GM21360 (cell line): Measurements from ENCODE around the gene GVQW3.

ENCODE experiments used
- ATAC-seq: cut with Tn5 transposase; IDR thresholded peaks from one replicate; pipeline ENCODE4 v1.9.1; 2021; ENCODE audit warnings: mild to moderate bottlenecking, moderate library complexity; ENCODE audit not compliant: unreplicated experiment

GVQW3 gene

DNA sequence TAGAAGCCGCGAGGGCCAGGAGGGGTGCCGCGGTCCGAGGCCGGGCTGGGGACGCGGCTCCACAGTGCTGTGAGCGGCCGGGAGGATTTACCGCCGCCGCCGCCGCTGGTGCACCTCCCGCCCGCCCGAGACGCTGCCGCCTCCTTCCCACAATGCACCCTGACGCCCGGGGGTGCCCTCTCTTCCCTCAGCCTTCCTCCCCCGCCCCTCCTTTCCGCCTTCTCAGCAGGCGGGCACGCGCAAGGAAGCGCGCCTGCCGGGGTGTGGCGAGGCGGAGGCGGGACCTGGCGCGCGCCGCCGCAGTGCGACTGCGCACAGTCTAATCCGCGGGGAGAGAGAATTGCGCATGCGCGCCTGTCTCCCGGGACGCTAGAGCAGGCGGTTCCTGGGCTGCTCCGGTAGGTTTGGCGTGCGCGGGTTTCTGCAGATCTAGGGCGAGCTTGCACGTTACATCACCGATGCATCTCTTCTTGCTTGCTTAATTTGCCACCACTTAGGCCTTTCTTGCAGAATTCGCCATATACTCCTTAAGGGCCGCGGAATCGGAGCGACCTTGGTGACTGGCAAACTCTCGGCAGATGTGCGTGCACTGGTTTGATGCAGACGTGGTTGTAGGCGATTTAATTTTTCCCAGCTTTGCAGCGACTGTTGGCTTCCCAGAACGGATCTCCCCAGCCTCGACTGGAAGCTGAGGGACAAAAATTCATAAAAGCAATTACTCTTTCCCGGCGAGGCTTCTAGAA is at the start of gene GVQW3, which contains the start of gene THAP12:
GVQW3 (plus strand) TSS at position 347 of the 743 bp plus-strand sequence. CDS start 506 bp downstream, outside the sequence.
THAP12 (minus strand) TSS at position 156 of the 743 bp plus-strand sequence. CDS start 296 bp downstream, outside the sequence.
- peak; percentile 69 for ATAC-seq

DNA sequence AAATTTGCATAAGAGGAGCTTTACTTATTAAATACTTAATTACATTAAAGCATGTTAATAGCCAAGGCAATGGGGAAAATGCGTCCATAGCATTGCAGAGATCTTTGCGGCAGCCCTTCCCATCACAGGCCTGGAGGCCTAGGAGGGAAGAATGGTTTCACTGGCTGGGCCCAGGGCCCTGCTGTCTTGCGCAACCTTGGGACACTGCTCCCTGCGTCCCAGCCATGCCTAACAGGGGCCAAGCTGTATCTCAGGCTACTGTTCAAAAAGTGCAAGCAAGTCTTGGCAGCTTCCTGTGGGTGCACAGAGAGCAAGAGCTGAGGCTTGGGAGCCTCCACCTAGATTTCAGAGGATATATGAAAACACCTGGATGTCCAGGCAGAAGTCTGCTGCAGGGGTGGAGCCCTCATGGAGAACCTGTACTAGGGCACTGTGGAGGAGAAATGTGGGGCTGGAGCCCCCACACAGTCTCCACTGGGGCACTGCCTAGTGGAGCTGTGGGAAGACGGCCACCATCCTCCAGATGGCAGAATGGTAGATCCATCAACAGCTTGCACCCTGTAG is 46.2 kb upstream of the GVQW3 start:
- no peak for ATAC-seq

GRCh38 chr11:76335842-76336241 is 45.3 kb upstream of the GVQW3 start:
- no peak for ATAC-seq

DNA sequence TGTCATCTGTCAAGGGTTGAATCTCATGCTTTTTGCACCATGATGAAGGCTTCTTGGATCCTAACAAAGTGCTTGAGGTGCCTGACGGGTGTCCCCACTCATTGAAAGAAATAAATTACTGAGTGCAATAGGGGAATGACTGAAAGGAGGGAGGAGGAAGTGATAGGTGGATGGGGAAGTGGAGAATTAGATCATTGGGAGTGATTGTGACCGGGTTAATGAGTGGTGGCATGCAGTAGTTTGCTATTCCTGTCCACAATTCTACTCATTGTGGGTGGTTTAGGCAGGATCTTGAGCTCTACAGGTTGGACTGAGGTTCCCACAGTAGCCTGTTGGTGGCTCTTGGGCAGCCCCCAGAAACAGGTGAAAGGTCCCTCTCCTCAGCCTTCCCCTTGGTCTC is 44.5 kb upstream of the GVQW3 start:
- no peak for ATAC-seq

DNA sequence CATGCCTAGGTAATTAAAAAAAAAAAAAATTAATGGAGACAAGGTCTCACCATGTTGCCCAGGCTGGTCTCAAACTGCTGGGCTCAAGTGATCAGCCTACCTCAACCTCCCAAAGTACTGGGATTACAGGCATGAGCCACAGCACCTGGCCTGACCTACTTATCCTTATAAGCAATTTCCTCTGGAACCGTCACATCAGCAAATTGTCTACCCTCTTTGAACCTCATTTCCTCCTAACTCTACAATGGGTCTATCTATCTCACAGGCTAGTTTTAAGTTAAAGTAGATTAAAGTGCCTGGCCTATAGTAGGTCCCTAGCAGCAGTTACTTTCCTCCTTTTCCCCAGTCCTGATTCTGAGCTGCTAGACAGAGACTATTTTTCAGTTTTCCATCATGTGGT is 43.7 kb upstream of the GVQW3 start:
- no peak for ATAC-seq

DNA sequence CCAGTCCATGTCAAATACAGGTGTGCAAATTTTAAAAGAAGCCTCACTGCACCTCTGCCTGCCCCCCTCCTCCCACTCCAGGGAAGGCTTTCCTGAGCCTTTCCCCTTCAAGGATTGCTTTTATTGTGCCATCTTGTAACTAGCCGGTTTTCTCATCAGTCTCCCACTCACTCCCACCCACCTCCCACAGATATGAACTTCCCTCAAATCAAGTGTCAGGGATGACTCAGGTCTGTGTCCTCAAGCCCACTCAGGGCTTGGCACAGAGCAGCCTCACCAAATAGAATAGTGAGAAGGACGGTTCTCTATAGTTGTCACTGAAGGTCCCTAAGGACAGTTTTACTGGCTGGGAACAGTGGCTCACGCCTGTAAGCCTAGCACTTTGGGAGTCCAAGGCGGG is 43.2 kb upstream of the GVQW3 start:
- ATAC-seq, result no peak

DNA sequence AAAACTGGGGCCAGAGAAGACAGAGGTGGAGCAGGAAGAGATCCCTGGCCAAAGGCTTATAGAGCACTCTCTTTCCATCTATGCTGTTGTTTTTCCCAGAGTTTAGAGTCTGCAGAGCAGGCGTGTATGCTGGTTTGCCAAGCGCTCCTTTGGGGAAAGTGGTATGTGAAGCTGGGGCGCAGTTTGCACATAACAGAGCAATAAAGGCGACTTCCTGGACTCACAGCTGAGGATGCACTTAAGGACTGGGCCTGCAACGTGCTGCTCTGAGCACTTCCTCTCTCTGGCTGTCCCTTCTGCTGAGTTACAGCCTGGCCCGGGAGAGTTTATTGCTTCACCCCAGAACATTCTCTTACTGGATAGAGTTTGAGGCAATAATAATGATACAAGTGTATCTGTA is 41.9 kb upstream of the GVQW3 start:
- ATAC-seq, result no peak

- ATAC-seq, result no peak
These were observed 33.7 kb upstream of the GVQW3 start for GRCh38 chr11:76347466-76347865.

DNA sequence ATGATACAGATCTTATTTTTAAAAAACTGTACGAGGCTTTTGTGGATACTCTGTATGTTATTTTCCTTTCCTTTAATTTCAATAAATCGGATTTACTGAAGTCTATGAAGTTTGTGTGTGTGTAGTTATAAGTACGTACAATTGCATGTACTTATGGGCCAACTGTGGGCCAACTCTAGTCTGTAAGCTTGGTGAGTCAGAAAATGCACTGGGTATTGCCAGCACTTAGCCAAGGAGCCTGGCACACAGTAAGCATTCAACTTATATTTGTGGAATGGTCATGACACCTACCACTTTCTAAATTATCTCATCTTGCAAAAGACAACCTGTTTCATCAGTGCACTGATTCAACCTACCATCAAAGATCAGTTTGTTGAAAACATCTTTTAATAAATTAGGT is 32.8 kb upstream of the GVQW3 start:
- ATAC-seq, result no peak

DNA sequence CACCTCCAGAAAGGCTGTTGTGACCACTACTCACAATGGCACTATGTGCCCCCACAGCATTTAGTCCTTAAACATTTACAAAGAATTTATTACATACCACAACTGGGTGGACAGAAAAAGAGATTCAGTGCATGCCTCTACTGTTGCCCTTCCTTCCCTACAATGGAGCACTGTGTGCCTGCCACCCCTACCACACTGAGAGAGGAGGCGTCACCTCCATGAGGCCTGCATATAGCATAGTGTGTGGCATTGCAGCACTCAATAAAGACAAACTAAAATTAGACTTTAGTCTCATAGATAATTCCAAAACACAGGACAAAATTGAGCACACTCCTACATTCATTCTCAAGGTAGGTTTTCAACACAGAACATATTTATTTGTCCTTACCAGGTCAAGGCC is 26.0 kb upstream of the GVQW3 start:
- ATAC-seq, result no peak

GRCh38 chr11:76361374-76361773 is 19.7 kb upstream of the GVQW3 start:
- ATAC-seq, result no peak

DNA sequence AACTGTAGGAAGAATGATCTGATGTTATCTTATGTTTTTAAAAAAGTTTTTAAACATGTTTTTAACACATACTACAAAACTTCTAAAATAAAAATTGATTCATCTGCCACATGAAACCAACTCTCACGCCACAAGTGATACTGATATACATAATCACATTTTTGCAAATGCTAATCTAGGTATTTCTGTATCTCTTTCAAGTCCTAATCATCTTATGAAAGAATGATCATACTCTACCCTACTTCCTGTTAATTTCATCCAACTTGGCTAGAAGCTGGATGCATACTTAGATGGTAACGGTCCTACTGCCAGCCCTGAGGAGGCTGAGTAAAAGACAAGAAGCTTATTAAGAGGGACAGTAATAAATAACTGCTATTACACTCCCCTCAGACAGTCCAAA is 19.3 kb upstream of the GVQW3 start:
- ATAC-seq, result no peak

DNA sequence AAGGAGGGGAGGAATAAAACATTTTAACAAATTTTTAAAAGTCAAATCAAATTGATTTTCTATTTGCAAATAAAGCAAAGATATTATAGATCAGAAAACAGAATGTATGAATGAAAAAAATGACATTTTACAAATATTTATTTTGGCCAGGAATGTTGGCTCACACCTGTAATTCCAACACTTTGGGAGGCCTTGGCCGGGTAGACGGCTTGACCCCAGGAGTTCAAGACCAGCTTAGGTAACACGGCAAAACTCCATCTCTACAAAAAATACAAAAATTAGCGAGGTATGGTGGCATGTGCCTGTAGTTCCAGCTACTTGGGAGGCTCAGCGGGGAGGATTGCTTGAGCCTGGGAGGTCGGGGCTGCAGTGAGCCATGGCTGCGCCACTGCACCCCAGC is 18.4 kb upstream of the GVQW3 start:
- no peak for ATAC-seq

DNA sequence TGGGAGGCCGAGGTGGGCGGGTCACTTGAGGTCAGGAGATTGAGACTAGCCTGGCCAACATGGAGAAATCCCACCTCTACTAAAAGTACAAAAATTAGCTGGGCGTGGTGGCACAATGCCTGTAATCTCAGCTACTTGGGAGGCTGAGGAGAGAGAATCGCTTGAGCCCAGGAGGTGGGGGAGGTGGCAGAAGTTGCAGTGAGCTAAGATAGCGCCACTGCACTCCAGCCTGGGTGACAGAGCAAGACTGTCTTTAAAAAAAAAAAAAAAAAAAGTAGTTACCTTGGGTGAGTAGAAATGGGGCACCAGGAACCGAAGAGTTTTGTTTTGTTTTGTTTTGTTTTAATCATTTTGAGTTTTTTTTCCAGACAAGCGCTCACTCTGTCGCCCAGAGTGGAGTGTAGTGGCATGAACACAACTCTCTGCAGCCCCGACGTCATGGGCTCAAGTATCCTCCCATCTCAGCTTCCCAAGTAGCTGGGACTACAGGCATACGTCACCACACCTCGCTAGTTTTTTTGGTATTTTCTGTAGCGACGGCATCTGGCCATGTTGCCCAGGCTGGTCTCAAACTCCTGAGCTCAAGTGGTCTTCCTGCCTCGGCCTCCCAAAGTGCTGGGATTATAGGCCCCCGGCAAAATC is 16.0 kb upstream of the GVQW3 start:
- ATAC-seq, result no peak

- no peak for ATAC-seq
These were observed 12.6 kb upstream of the GVQW3 start for GRCh38 chr11:76368490-76368889.

DNA sequence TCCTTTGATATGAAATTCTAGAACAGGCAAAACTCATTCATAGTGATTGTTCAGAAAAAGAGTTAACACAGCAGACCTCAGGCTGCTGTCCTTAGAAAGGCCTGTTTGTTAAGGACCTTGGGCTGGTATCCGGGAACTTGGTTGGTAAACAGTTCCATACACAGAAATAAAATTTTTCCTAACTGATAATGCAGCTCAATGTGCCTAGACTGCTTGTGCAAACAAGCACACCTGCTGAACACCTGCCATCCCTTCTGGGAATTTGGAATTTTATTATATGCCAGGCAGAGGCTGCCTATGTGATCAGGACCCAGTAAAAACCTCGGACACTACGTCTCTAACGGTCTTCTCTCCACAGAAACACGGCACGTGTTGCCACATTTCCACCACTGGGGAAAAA is 11.7 kb upstream of the GVQW3 start:
- ATAC-seq, result no peak

DNA sequence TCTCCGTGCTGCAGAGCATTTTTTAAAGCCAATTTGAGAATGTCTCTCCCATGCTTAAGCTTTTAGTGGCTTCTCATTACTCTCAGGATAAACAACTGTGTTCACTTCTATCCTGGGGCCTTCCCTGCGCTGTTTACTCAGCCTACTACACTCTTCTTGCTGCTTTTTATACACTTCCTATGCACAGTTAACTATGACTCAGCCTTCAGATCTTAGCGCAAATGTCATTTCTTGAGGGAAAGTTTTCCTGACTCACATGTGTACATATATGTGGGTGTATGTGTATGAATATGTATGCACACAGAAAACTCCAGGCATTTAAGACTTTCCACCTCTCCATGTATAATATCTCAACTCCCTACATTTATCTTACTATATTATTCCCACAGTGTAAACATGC is 10.0 kb upstream of the GVQW3 start:
- no peak for ATAC-seq

GRCh38 chr11:76376746-76377558 is 4.2 kb upstream of the GVQW3 start:
- ATAC-seq, result no peak

GRCh38 chr11:76379807-76380158 is 1.3 kb upstream of the GVQW3 start:
- ATAC-seq, result no peak

- ATAC-seq, result peak; percentile 26
These were observed 755 bp upstream of the GVQW3 start for GRCh38 chr11:76380159-76380976.

DNA sequence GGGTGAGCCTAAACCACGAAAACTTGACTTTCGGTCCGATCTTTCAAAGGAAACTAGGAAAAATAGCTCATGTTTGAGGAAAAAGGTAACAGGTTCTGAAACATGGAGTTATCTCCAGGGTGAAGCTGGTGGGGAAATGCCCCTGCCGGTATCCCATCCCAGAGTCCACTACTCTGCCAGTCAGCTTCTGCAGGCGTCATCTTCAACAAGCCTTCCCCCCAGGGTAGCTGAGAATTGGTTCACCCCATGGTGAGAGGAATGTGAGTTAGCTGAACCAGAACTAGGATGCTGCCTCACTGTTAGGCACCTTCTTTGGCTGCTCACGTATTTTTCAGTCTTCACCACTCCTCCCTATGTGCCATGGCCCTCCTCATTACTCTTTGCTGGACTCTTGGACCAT is 1.1 kb downstream of the GVQW3 start:
- no peak for ATAC-seq
